Endothelial cell of umbilical vein (primary cell): ENCODE results near the gene SV2A. TPM values are rescaled to one million over a fixed set of nuclear protein-coding genes. Genes with fewer than 3 reads are reported as not detected.
A peak's percentile ranks its signal among the peaks of the same experiment; 100 is the strongest.

Experiments used
- BruUV-seq: library from RNA; stranded (reverse); fragments of 400-500 nt; replicated peaks from 2 replicates; lab custom pipeline; 2021; lab: Mats Ljungman, UMichigan
- CTCF ChIA-PET: fragments of 300-600, 350-600 bp; sonication (Branson Sonifier 250); formaldehyde crosslinking; loops from one replicate; lab custom pipeline; 2021; ENCODE audit warnings: antibody characterized with exemption, inconsistent platforms; lab: Charles Lee
- POLR2A ChIA-PET: fragments of 300-600, 350-600 bp; sonication (Branson Sonifier 250); formaldehyde crosslinking; loops from one replicate; lab custom pipeline; 2021; ENCODE audit warnings: antibody characterized with exemption, inconsistent platforms; lab: Charles Lee
- DNase-seq: peaks from one replicate; pipeline ENCODE4 v3.0.0-alpha.2; 2011; ENCODE audit warnings: low read depth, low spot score
- FAIRE-seq: peaks from 2 replicates; lab custom pipeline; 2011; peaks lifted over from hg19 to GRCh38; lab: Jason Lieb, UNC
- H2AFZ ChIP-seq: 2 replicates; pipeline ENCODE4 v1.6.0; 2012; ENCODE audit warnings: low read depth, low read length, control low read depth, inconsistent platforms
- H3K27ac ChIP-seq: 2 replicates; pipeline ENCODE4 v1.5.1; 2011; ENCODE audit warnings: low read depth, mild to moderate bottlenecking, control low read depth, low read length, moderate library complexity; ENCODE audit not compliant: insufficient read depth
- H3K27me3 ChIP-seq, 2 experiments: 2 replicates each; pipeline versions ENCODE4 v1.6.0 to v1.6.1; 2011; ENCODE audit warnings: low read length in 2 of 2, mixed read lengths in 1 of 2; ENCODE audit not compliant: control insufficient read depth in 2 of 2, insufficient read depth in 2 of 2
- H3K36me3 ChIP-seq, 2 experiments: 2 replicates in 1 of 2; 3 replicates in 1 of 2; pipeline ENCODE4 v1.5.1; 2011; ENCODE audit warnings: low read length in 2 of 2, mild to moderate bottlenecking in 1 of 2, moderate library complexity in 1 of 2; ENCODE audit not compliant: control insufficient read depth in 2 of 2, insufficient read depth in 2 of 2; ENCODE audit errors: extremely low read depth in 1 of 2
- H3K4me1 ChIP-seq: 3 replicates; pipeline ENCODE4 v1.5.1; 2011; ENCODE audit warnings: mild to moderate bottlenecking, low read length; ENCODE audit not compliant: control insufficient read depth, insufficient read depth; ENCODE audit errors: extremely low read depth
- H3K4me2 ChIP-seq: 2 replicates; pipeline ENCODE4 v1.6.1; 2011; ENCODE audit warnings: low read length, control low read depth, mixed read lengths; ENCODE audit not compliant: insufficient read depth
- H3K4me3 ChIP-seq, 3 experiments: fragments of 200-600 bp in 1 of 3; sonication (generic), shearing (Covaris generic) in 1 of 3; replicated peaks in 1 of 3; 2 replicates each; pipeline ENCODE4 v1.5.1; 2011 to 2016; ENCODE audit warnings: control low read depth in 3 of 3, low read length in 3 of 3, mild to moderate bottlenecking in 2 of 3, inconsistent platforms in 1 of 3, low read depth in 1 of 3, moderate library complexity in 1 of 3; ENCODE audit not compliant: insufficient read depth in 1 of 3
- H3K79me2 ChIP-seq: 2 replicates; pipeline ENCODE4 v1.6.0; 2012; ENCODE audit warnings: low read length, inconsistent platforms; ENCODE audit not compliant: control insufficient read depth, insufficient read depth
- H3K9ac ChIP-seq: replicated peaks from 2 replicates; pipeline ENCODE3; 2011; ENCODE audit warnings: low read length, control low read depth; ENCODE audit not compliant: insufficient read depth; ENCODE audit errors: extremely low read depth
- H3K9me1 ChIP-seq: replicated peaks from 3 replicates; pipeline ENCODE4 v1.6.0; 2011; ENCODE audit warnings: mild to moderate bottlenecking, low read length; ENCODE audit not compliant: control insufficient read depth, insufficient read depth; ENCODE audit errors: extremely low read depth
- H3K9me3 ChIP-seq: replicated peaks from 2 replicates; pipeline ENCODE4 v1.5.1; 2012; ENCODE audit warnings: low read length, inconsistent platforms; ENCODE audit not compliant: control insufficient read depth, insufficient read depth
- H4K20me1 ChIP-seq: replicated peaks from 2 replicates; pipeline ENCODE3; 2011; ENCODE audit warnings: mild to moderate bottlenecking, low read length; ENCODE audit not compliant: control insufficient read depth, insufficient read depth; ENCODE audit errors: extremely low read depth
- CTCF ChIP-seq, 2 donors: IDR thresholded peaks; 1 replicate in 1 of 2; 2 replicates in 1 of 2; pipeline ENCODE4 v1.5.1; 2011; ENCODE audit warnings: low read length in 2 of 2, mild to moderate bottlenecking in 2 of 2, moderate library complexity in 2 of 2, control low read depth in 1 of 2, inconsistent platforms in 1 of 2, low read depth in 1 of 2; ENCODE audit not compliant: insufficient read depth in 1 of 2; ENCODE audit errors: extremely low read depth in 1 of 2
- EZH2 ChIP-seq: IDR thresholded peaks from 2 replicates; pipeline ENCODE4 v1.6.1; 2012; ENCODE audit warnings: borderline replicate concordance, low read depth, mild to moderate bottlenecking, moderate library complexity, low read length, inconsistent platforms; ENCODE audit not compliant: severe bottlenecking
- FOS ChIP-seq: IDR thresholded peaks from 2 replicates; pipeline ENCODE4 v1.6.1; 2011; ENCODE audit warnings: mild to moderate bottlenecking, low read length, moderate library complexity, borderline replicate concordance; ENCODE audit not compliant: insufficient read depth
- GATA2 ChIP-seq: IDR thresholded peaks from 2 replicates; pipeline ENCODE4 v1.7.0; 2011; ENCODE audit warnings: low read depth, mild to moderate bottlenecking, moderate library complexity, mixed read lengths, low read length; ENCODE audit not compliant: insufficient read length, insufficient read depth
- JUN ChIP-seq: IDR thresholded peaks from 2 replicates; pipeline ENCODE4 v1.6.1; 2011; ENCODE audit warnings: borderline replicate concordance, low read depth; ENCODE audit not compliant: insufficient read length, insufficient read depth
- MAX ChIP-seq: IDR thresholded peaks from 2 replicates; pipeline ENCODE4 v1.6.1; 2011; ENCODE audit not compliant: insufficient read depth, insufficient read length
- MYC ChIP-seq: IDR thresholded peaks from one replicate; pipeline ENCODE4 v1.6.1; 2011; ENCODE audit warnings: mild to moderate bottlenecking, low read depth, low read length
- POLR2A ChIP-seq: IDR thresholded peaks from 2 replicates; pipeline ENCODE4 v1.6.1; 2012; ENCODE audit warnings: low read depth, mild to moderate bottlenecking, control low read depth, low read length
- POLR2AphosphoS5 ChIP-seq: IDR thresholded peaks from 2 replicates; pipeline ENCODE4 v1.6.1; 2012; ENCODE audit warnings: low read depth, mild to moderate bottlenecking, control low read depth, low read length, moderate library complexity; ENCODE audit not compliant: insufficient read depth
- dilution Hi-C: fragments of 300-500 bp; cut with MboI; formaldehyde crosslinking; loops from one replicate; pipeline ENCODE4 v1.15.0; 2019; ENCODE audit warnings: low sequenced_read_pairs; ENCODE audit not compliant: extremely low pct_ligation_motif_present
- intact Hi-C: fragments of 100-400 bp; cut with micrococcal nuclease; formaldehyde crosslinking; loops from one replicate; pipeline ENCODE4 v1.10.0; 2022
- polyA plus RNA-seq, 4 experiments: library from polyadenylated mRNA; depleted of rRNA in 3 of 4; stranded (reverse) in 3 of 4; unstranded in 1 of 4; fragments of >200 nt; gene quantifications; 2 replicates each; pipeline versions ENCODE4 v1.2.1 to v1.2.3, GENCODE V29; 2011 to 2012; ENCODE audit warnings: missing spikeins in 1 of 4
- total RNA-seq: library from RNA; stranded (reverse); gene quantifications from 2 replicates; pipeline ENCODE4 v1.2.3, GENCODE V29; 2021

The SV2A gene
- total and polyA plus RNA-seq, 2 donors (not counting 3 experiments of a cell fraction or from before 2014, with no cell fraction given), result 2.9 to 5.4 TPM

- Histone ChIP-seq H3K36me3 (peaks cover 6 to 11% of the 10 kb centered on the region in 2 experiments), H2AFZ (no peak overlapping the region), H3K9me1 (no peaks in the 10 kb centered on the region), H3K4me3 (no peak overlapping the region), H3K9ac (no peak overlapping the region), H3K79me2 (no peaks in the 10 kb centered on the region), H3K9me3 (no peaks in the 10 kb centered on the region), H3K27me3 (no peaks in the 10 kb centered on the region), H4K20me1 (no peaks in the 10 kb centered on the region), H3K4me2 (no peak overlapping the region), H3K27ac (no peak overlapping the region), H3K4me1 (peaks cover 22% of the 10 kb centered on the region)
- intact Hi-C loops (no loop called here), dilution Hi-C loops (no loop called here)
- no peak for TF ChIP-seq POLR2A
- TF ChIP-seq CTCF (IDR thresholded peaks at IDR 0.05; ENCODE audit: extremely low read depth in 1 of 2, insufficient read depth in 1 of 2, low read depth in 1 of 2, low read length in 2 of 2), result peak in 1 of 2 donors; percentile 39
- TSS peak; percentile 5 for BruUV-seq
- DNase-seq (peak; percentile 57), FAIRE-seq (no peak)
- CTCF ChIA-PET, result interaction anchor here (0.6 to 3.8 kb wide), 4 partner anchors 9 to 245 kb away, joined by 3 to 38 read pairs (median 6); a partner anchor contains a TSS
- POLR2A ChIA-PET, result interaction anchor here (0.6 to 2.5 kb wide), 2 partner anchors 17 to 55 kb away, joined by 5 to 7 read pairs; a partner anchor contains a TSS
Observed at GRCh38 chr1:149942207-149942606, 24.6 kb upstream of the SV2A start.

GRCh38 chr1:149940427-149940826 is 22.8 kb upstream of the SV2A start:
- Histone ChIP-seq H3K36me3 (peaks cover 4 to 11% of the 10 kb centered on the region in 2 experiments), H3K79me2 (no peaks in the 10 kb centered on the region), H3K9ac (no peak overlapping the region), H3K9me3 (no peaks in the 10 kb centered on the region), H3K4me2 (no peak overlapping the region), H3K4me1 (peaks cover 33% of the 10 kb centered on the region), H3K4me3 (no peak overlapping the region), H2AFZ (no peak overlapping the region), H3K9me1 (no peaks in the 10 kb centered on the region), H3K27me3 (no peaks in the 10 kb centered on the region), H3K27ac (no peak overlapping the region), H4K20me1 (no peaks in the 10 kb centered on the region)
- intact Hi-C loops (no loop called here), dilution Hi-C loops (no loop called here)
- TF ChIP-seq POLR2A (no peak), MYC (no peak), POLR2AphosphoS5 (no peak), EZH2 (no peak), MAX (no peak), JUN (no peak), CTCF (IDR thresholded peaks at IDR 0.05; ENCODE audit: extremely low read depth in 1 of 2, insufficient read depth in 1 of 2, low read depth in 1 of 2, low read length in 2 of 2) (no peak), GATA2 (no peak), FOS (no peak)
- ChIA-PET CTCF (interaction anchor here (0.7 to 1.9 kb wide), 3 partner anchors 22 to 247 kb away, joined by 3 to 12 read pairs (median 3); no protein-coding TSS in a partner anchor), POLR2A (interaction anchor here (1.1 kb wide), 1 partner anchor 71 kb away, joined by 3 read pairs; no protein-coding TSS in a partner anchor)
- no peak for FAIRE-seq
- BruUV-seq, result no TSS peak
- DNase-seq, result no peak
